Skeletal muscle cell (primary cell): ENCODE results near the gene RUVBL2.
"Not testable (repeated sequence)": the region's sequence is repeated elsewhere in the genome, so short reads cannot be mapped to it uniquely, and the experiment has no call there.

Experiments used
- DNase-seq: peaks from one replicate; pipeline ENCODE4 v3.0.0-alpha.2; 2010; ENCODE audit warnings: low read depth
- H3K4me3 ChIP-seq: 2 replicates; pipeline ENCODE4 v1.5.1; 2011; ENCODE audit warnings: low read depth, mild to moderate bottlenecking, control low read depth, low read length, moderate library complexity

Gene RUVBL2

GRCh38 chr19:49038111-49038510, 44.4 kb downstream of the RUVBL2 start:
- not testable (repeated sequence) for H3K4me3 ChIP-seq

GRCh38 chr19:49038557-49039276, 45.0 kb downstream of the RUVBL2 start:
- not testable (repeated sequence) for DNase-seq, H3K4me3 ChIP-seq

More at GRCh38 chr19:49038111-49038510, 44.4 kb downstream of the RUVBL2 start:
- not testable (repeated sequence) for DNase-seq

- DNase-seq, H3K4me3 ChIP-seq: not testable (repeated sequence)
Measured at GRCh38 chr19:49039736-49040135, 46.0 kb downstream of the RUVBL2 start.

GRCh38 chr19:49042177-49042576, 48.5 kb downstream of the RUVBL2 start:
- no peak for DNase-seq

GRCh38 chr19:49042666-49043065, 49.0 kb downstream of the RUVBL2 start:
- not testable (repeated sequence) for DNase-seq, H3K4me3 ChIP-seq

More at GRCh38 chr19:49042177-49042576, 48.5 kb downstream of the RUVBL2 start:
- no peak overlapping the region for H3K4me3 ChIP-seq

- not testable (repeated sequence) for DNase-seq
Measured at GRCh38 chr19:49043548-49043947, 49.9 kb downstream of the RUVBL2 start, which contains the start of gene CGB5. TSS of gene CGB5 (plus strand) at chr19:49043848. CDS start at chr19:49044210, 362 bp downstream.

GRCh38 chr19:49049011-49049410, 55.3 kb downstream of the RUVBL2 start, which contains the start of gene CGB8:
TSS of gene CGB8 (minus strand) at chr19:49049111. CDS start at chr19:49048739, 372 bp downstream.
- not testable (repeated sequence) for H3K4me3 ChIP-seq, DNase-seq

More at GRCh38 chr19:49043548-49043947, 49.9 kb downstream of the RUVBL2 start, which contains the start of gene CGB5:
- H3K4me3 ChIP-seq = not testable (repeated sequence)

- H3K4me3 ChIP-seq, DNase-seq: not testable (repeated sequence)
Measured at GRCh38 chr19:49049834-49050233, 56.1 kb downstream of the RUVBL2 start.

- DNase-seq, H3K4me3 ChIP-seq: not testable (repeated sequence)
Measured at GRCh38 chr19:49050376-49051033, 56.8 kb downstream of the RUVBL2 start.

- no peak for DNase-seq
- peak overlapping the region; percentile 58 for H3K4me3 ChIP-seq
Measured at GRCh38 chr19:49056101-49056901, 62.6 kb downstream of the RUVBL2 start.

GRCh38 chr19:49056902-49057596, 63.4 kb downstream of the RUVBL2 start:
- H3K4me3 ChIP-seq = peak overlapping the region; percentile 58
- DNase-seq = not testable (repeated sequence)

GRCh38 chr19:49057636-49058234, 64.0 kb downstream of the RUVBL2 start, which contains the start of gene CGB7:
TSS of gene CGB7 (minus strand) at chr19:49057749. CDS start at chr19:49055375, 2,374 bp downstream.
- H3K4me3 ChIP-seq = peak within 1 kb of the TSS; percentile 58
- no peak for DNase-seq

GRCh38 chr19:49058562-49058961, 64.9 kb downstream of the RUVBL2 start:
- H3K4me3 ChIP-seq = no peak overlapping the region
- DNase-seq = no peak

- no peak overlapping the region for H3K4me3 ChIP-seq
- no peak for DNase-seq
Measured at GRCh38 chr19:49059053-49059452, 65.4 kb downstream of the RUVBL2 start.

- H3K4me3 ChIP-seq = no peak overlapping the region
- DNase-seq = no peak
Measured at GRCh38 chr19:49061000-49061399, 67.3 kb downstream of the RUVBL2 start.

- no peak for DNase-seq
- H3K4me3 ChIP-seq = no peak overlapping the region
Measured at GRCh38 chr19:49061445-49061844, 67.8 kb downstream of the RUVBL2 start.

- DNase-seq = no peak
- H3K4me3 ChIP-seq = peak overlapping the region; percentile 32
Measured at GRCh38 chr19:49064029-49064629, 70.4 kb downstream of the RUVBL2 start.
